Thoracic aorta (tissue), 2 donors: ENCODE data around the gene TNK1. TPM values are rescaled to one million over a fixed set of nuclear protein-coding genes. Genes with fewer than 3 reads are reported as not detected.
"Not testable (repeated sequence)": the region's sequence is repeated elsewhere in the genome, so short reads cannot be mapped to it uniquely, and the experiment has no call there.

Experiments
- ATAC-seq: fragments of 150-250 bp; one replicate; pipeline ENCODE4 v1.8.0; 2017; ENCODE audit warnings: low read depth; ENCODE audit not compliant: insufficient number of reproducible peaks, low FRiP score
- DNase-seq: peaks from one replicate; pipeline ENCODE4 v3.0.0-alpha.2; 2020; ENCODE audit warnings: low spot score
- H3K27ac ChIP-seq, 2 donors: fragments of 200-600 bp; sonication (generic); 1 replicate in 1 of 2; 2 replicates in 1 of 2; pipeline ENCODE4 v1.5.1; 2016; ENCODE audit warnings: mild to moderate bottlenecking in 2 of 2, moderate library complexity in 2 of 2
- H3K27me3 ChIP-seq: fragments of 200-600 bp; sonication (generic); replicated peaks from 2 replicates; pipeline ENCODE4 v1.6.0; 2016; ENCODE audit warnings: mild to moderate bottlenecking; ENCODE audit not compliant: insufficient read depth
- H3K36me3 ChIP-seq: fragments of 200-600 bp; sonication (generic); one replicate; pipeline ENCODE4 v1.5.1; 2016
- H3K4me1 ChIP-seq, 2 donors: fragments of 200-600 bp; sonication (generic); 1 replicate in 1 of 2; 2 replicates in 1 of 2; pipeline versions ENCODE4 v1.5.1 to v1.6.0; 2016; ENCODE audit warnings: low read depth in 2 of 2, mild to moderate bottlenecking in 1 of 2; ENCODE audit not compliant: control insufficient read depth in 1 of 2
- H3K4me3 ChIP-seq: fragments of 200-600 bp; sonication (generic); 2 replicates; pipeline ENCODE4 v1.5.1; 2016; ENCODE audit warnings: mild to moderate bottlenecking
- H3K9me3 ChIP-seq: fragments of 200-600 bp; sonication (generic); 2 replicates; pipeline ENCODE4 v1.5.1; 2016
- CTCF ChIP-seq: fragments of 200-600 bp; sonication (generic); IDR thresholded peaks from one replicate; pipeline ENCODE4 v1.5.1; 2019; ENCODE audit warnings: antibody characterized with exemption
- total RNA-seq, 2 donors: library from RNA; depleted of rRNA; stranded (reverse); fragments of >200 nt; gene quantifications; one replicate each; pipeline versions ENCODE4 v1.1.0 to v1.2.3, GENCODE V29; 2016

The TNK1 gene
- total RNA-seq, 2 donors from 2014 or later, result 3.7 to 4.7 TPM

- Histone ChIP-seq H3K27ac (no peak within 1 kb of the TSS), H3K9me3 (no peaks in the 10 kb centered on the region), H3K4me3 (peak within 1 kb of the TSS; percentile 57), H3K4me1 (no peaks in the 10 kb centered on the region), H3K27me3 (no peaks in the 10 kb centered on the region), H3K36me3 (no peaks in the 10 kb centered on the region)
- TF ChIP-seq CTCF, result no peak
- ATAC-seq (no peak), DNase-seq (no peak)
Observed at GRCh38 chr17:7336240-7337175, 44.4 kb upstream of the TNK1 start, which contains the start of gene ACAP1. Gene ACAP1 (plus strand): TSS chr17:7336529. CDS start chr17:7336735, 206 bp downstream.

- H3K9me3 ChIP-seq, H3K36me3 ChIP-seq, DNase-seq, H3K27me3 ChIP-seq, ATAC-seq, H3K4me1 ChIP-seq, H3K27ac ChIP-seq: not testable (repeated sequence)
- H3K4me3 ChIP-seq, result peak overlapping the region; percentile 57
Observed at GRCh38 chr17:7337600-7337999, 43.3 kb upstream of the TNK1 start.

GRCh38 chr17:7340179-7340578 lies 40.7 kb upstream of the TNK1 start:
- no peak for TF ChIP-seq CTCF

GRCh38 chr17:7341842-7342241 lies 39.0 kb upstream of the TNK1 start:
- H3K4me1 ChIP-seq, result no peaks in the 10 kb centered on the region
- H3K9me3 ChIP-seq, result no peaks in the 10 kb centered on the region
- H3K27ac ChIP-seq, result no peak overlapping the region
- no peak for TF ChIP-seq CTCF
- ATAC-seq, result no peak
- no peaks in the 10 kb centered on the region for H3K36me3 ChIP-seq
- DNase-seq, result no peak
- H3K27me3 ChIP-seq, result no peaks in the 10 kb centered on the region
- no peak overlapping the region for H3K4me3 ChIP-seq

More at GRCh38 chr17:7340179-7340578, 40.7 kb upstream of the TNK1 start:
- Histone ChIP-seq H3K9me3 (no peaks in the 10 kb centered on the region), H3K4me1 (no peaks in the 10 kb centered on the region), H3K36me3 (no peaks in the 10 kb centered on the region), H3K4me3 (no peak overlapping the region), H3K27me3 (no peaks in the 10 kb centered on the region), H3K27ac (no peak overlapping the region)
- DNase-seq, result no peak
- no peak for ATAC-seq

- H3K4me1 ChIP-seq, result no peaks in the 10 kb centered on the region
- no peak for TF ChIP-seq CTCF
- H3K9me3 ChIP-seq, result no peaks in the 10 kb centered on the region
- ATAC-seq, result no peak
- H3K36me3 ChIP-seq, result no peaks in the 10 kb centered on the region
- no peak overlapping the region for H3K27ac ChIP-seq
- DNase-seq, result no peak
- no peak overlapping the region for H3K4me3 ChIP-seq
- no peaks in the 10 kb centered on the region for H3K27me3 ChIP-seq
Observed at GRCh38 chr17:7343250-7343649, 37.6 kb upstream of the TNK1 start.
